DMS 273 treated with DMSO at 0.1 percent for 48 hours (cell line): ENCODE measurements around the gene ZNF566.
"Not testable (repeated sequence)": the region's sequence is repeated elsewhere in the genome, so short reads cannot be mapped to it uniquely, and the experiment has no call there.

Experiments
- DNase-seq: peaks from one replicate; lab custom pipeline; 2025; lab: John Stamatoyannopoulos, UW

The ZNF566 gene

DNA sequence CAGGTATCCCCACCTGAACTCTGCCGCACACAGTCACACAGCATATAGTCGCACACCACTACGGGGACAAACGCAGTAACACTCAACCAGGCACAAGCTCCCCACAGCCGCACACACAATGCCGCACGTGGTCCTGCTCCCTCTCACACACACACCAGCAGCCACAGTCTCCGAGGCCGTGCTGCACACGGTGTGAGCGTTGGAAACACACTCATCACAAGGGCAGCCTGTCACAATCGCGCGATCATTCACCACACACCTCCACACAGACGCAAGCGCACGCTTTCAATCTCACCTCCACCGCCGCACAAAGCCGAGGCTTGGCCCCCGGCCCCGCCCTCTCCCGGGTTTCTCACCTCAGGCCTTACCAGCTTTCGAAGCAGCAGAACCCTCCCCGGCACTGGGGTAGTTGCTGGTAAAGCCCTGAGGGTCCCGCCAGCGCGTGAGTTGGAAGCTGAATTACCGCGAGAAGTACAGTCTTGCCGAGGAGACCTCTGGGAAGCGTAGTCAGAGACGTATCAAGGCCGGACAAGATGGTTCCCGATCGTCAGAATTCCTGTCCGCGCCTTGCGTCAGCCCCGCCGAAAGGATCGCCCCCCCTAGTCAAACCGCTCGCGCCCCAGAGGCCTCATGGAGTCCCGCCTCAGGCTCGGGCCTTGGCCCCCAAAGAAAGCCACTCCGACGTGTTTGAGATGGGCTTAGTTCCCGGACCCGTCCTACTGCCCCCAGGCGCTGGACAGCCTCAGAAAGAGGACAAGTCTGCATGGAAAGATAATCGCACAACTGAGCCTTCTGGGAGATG, at the start of gene ZNF566:
TSS of gene ZNF566 (minus strand) at position 444 of the 802 bp plus-strand sequence. CDS start 13,004 bp downstream, outside the sequence.
- DNase-seq, result peak; percentile 98

DNA sequence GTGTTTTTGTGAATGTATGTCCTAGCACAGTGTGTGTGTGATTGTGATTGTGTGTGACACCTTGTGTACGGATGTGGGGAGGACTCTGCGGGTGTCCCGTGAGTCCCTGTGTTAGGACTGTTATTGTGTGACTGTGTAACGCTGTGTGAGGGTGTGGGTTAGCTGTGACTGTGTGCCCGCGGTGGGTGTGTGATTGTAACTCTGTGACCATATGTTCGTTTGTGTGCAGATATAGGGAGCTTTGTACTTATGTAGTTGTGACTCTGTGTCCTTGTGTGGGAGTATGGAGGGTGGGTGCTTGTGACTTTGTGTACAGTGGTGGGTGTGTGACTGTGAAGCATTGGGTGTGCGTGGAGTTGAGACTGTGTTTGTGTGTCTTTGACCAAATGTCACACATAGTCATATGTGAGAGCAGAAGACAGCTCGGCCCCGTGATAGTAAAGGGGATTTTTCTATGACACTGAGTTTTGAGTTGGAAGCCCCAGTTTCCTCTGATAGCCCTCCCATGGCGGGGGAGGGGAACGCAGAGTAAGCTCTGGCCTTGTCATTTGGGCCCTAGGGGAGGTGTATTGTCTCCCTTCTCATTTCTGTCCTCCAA, 39.7 kb upstream of the ZNF566 start:
- DNase-seq, result no peak

DNA sequence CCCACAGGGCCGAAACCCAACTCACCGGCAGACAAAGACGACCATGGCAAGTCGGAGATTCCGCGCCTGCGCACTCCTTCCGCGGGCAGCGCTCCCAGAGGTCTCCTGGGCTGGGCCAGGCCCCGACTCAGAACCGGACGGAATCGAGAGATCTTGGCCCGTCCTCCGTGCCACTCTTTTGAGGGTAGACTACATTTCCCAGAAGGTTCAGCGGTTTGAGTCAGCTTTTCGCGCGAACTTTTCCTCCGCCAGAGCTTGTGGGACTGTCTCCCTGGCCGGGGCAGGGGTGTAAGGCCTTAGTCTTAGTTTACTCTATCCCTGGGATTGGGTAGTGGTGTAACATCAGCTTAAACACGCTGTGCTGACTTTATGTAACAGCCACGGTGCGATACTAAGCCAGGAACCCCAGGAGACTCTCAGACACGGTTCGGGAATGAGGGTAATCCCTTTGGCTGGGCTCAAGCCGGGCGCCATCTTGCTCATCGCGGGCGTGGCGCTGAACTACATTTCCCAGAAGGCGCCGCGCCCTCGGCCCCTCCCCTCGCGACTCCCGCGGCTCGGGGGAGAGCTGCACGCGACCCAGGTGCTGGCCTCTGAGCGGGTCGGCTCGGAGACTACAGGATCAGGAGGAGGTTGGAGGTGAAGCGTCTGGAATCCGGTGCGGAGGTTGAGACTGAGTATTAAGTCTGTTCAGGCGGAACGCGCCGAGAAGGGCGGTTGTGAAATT, 39.0 kb upstream of the ZNF566 start, which contains the start of gene ZNF260:
TSS of gene ZNF260 (minus strand) at position 78 of the 727 bp plus-strand sequence. CDS start 13,033 bp downstream, outside the sequence.
- DNase-seq, result peak; percentile 93

GRCh38 chr19:36527873-36528193, 38.5 kb upstream of the ZNF566 start:
- DNase-seq, result no peak

- no peak for DNase-seq
Measured at GRCh38 chr19:36527341-36527740, 38.0 kb upstream of the ZNF566 start.

DNA sequence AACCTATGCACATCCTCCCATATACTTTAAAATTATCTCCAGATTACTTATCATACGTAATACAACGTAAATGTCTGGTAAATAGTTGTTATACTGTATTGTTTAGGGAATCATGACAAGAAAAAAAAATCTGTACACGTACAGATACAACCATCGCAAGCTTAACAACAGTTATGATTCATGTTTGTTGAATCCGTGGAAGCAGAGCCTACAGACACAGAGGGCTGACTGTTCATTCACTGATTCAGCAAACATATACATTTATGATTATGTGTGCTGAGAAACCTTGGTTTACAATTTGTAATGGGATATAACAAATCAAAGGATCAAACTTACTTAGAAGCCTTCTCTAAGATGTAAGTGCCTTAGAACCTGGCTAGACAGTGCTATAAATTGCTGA, 37.2 kb upstream of the ZNF566 start:
- DNase-seq, result no peak

DNA sequence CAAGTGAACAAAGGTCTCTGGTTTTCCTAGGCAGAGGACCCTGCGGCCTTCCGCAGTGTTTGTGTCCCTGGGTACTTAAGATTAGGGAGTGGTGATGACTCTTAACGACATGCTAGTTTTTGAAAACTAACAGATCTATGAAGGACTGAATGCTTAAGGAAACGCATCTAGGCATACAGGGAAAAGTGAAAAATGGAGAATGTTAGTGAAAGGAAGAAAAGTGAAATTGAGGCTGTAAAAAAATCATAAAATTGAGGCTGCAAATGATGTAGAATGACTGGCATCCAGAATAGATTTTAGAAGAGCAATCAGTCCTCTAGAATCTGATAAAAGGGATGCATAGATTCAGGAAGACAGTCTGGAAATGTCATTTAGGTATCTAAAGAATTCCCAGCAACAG, 35.3 kb upstream of the ZNF566 start:
- no peak for DNase-seq

DNA sequence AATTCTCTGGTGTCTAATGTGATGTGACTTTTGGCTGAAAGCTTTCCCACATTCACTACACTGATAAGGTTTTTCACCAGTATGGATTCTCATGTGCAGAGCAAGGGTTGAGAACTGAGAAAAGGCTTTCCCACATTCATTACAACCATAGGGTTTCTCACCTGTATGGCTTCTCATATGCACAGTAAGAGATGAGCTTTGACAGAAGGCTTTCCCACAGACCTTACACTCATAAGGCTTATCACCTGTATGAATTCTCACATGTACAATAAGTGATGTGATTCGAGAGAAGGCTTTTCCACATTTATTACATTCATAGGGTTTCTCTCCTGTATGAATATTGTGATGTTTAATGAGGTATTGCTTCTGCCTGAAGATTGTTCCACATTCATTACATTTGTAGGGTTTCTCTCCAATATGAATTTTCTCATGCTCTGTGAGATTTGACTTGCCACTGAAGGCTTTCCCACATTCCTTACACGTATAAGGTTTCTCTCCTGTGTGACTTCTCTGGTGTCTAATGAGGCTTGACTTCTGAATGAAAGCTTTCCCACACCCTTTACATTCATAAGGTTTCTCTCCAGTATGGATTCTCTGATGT, 24.8 kb upstream of the ZNF566 start:
- DNase-seq, result no peak

GRCh38 chr19:36508325-36508724, 19.0 kb upstream of the ZNF566 start:
- DNase-seq, result no peak

DNA sequence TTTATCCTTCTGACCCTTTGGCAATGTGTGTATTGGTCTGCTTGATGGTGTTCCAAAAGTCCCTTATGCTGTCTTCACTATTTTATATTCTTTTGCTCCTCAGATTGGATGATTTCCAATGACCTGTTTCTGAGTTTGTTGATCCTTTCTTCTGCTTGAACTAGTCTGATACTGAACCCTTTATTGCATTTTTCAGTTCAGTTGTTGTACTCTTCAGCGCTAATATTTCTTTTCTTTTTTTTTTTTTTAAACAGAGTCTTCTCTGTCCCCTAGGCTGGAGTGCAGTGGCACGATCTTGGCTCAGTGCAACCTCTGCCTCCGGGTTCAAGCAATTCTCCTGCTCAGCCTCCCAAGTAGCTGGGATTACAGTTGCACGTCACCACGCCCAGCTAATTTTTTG, 12.6 kb upstream of the ZNF566 start:
- no peak for DNase-seq

GRCh38 chr19:36497001-36497400, 7.6 kb upstream of the ZNF566 start:
- no peak for DNase-seq

GRCh38 chr19:36492689-36493453, 3.5 kb upstream of the ZNF566 start:
- DNase-seq, result not testable (repeated sequence)

GRCh38 chr19:36490846-36491245, 1.5 kb upstream of the ZNF566 start:
- not testable (repeated sequence) for DNase-seq

DNA sequence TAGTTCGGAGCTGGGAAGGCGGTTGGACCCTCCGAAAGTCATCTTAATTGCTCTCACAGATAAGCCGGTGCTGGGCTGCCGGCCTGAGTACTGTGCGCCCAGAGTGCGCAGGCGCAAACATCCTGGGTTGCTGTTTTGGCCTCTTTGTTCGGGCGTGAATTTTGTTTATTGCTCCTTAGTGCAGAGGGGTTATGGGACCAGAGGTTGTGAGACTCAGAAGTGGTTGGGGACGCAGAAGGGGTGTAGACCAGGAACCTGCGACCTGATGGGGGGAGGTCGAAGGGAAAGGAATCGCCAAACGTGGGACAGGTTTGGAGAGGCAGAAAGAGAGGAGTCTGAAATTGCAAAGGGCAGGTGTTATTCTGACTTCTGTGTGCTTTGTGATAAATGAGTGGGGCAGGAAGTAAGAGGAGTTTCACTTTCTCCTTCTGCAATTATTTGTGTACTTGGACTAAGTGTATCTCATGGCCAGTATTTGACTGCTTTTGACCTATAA, 607 bp upstream of the ZNF566 start:
- peak; percentile 95 for DNase-seq

GRCh38 chr19:36488846-36489117, 579 bp downstream of the ZNF566 start:
- peak; percentile 1 for DNase-seq

- no peak for DNase-seq
Measured at GRCh38 chr19:36488118-36488845, 1.1 kb downstream of the ZNF566 start.

DNA sequence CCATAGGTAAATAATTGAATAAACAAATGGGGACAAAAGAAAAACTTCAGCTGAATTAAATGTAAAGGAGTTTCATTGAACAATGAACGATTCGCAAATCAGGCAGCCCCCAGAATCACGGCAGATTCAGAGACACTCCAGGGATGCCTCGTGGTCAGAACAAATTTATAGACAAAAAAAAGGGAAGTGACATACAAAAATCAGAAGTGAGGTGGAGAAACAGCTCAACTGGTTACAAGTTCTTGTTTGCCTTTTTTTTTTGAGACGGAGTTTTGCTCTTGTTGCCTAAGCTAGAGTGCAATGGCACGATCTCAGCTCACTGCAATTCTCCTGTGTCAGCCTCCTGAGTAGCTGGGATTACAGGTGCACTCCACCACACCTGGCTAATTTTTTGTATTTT, 5.7 kb downstream of the ZNF566 start:
- DNase-seq, result no peak

DNA sequence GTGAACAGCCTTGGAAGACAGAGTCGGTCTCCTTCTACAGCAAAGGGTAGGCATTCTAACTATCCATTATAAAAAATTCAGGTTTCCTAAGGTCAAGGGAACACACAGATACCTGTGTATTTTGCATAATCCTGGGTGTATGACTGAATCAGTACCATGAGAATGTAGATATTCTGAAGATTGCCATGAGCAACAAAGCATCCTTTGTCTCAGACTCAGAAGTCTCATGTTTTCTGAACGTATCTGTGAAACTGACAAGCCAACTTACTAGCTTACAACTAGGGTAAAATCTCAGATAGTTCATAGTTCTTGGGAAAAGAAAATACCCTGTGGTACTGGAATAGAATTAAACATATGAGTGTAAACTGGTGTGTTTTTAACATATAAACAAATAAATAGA, 6.5 kb downstream of the ZNF566 start:
- no peak for DNase-seq

DNA sequence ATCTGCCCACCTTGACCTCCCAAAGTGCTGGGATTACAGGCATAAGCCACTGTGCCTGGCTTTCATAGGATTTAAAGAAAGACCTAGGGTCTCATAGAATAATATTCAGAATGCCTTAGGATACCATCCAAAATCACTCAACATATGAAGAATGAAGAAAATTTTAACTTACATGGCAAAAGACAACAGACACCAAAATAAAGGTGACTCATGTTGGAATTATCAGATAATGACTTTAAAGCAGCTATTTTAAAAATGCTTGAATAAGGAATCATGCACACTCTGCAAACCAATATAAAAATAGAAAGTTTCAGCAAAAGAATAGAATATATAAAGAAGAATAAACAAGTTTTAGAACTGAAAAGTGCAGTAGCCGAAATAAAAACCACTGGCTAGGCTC, 29.3 kb downstream of the ZNF566 start:
- DNase-seq, result no peak

DNA sequence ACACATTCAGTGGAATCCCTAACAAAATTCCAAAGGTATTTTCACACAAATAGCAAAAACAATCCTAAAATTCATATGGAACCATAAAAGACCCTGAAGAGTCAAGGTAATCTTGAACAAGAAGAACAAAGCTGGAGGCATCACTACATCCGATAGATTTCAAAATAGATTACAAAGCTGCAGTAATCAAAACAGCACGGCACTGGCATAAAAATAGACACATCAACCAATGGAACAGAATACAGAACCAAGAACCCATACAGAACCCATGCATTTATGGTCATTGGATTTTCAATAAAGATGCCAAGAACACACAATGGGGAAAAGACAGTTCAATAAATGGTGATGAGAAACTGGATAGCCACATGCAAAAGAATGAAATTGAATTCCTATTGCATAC, 32.5 kb downstream of the ZNF566 start:
- DNase-seq, result no peak

- DNase-seq, result no peak
Measured at GRCh38 chr19:36449059-36449670, 40.2 kb downstream of the ZNF566 start.
